GM19351 (cell line): ENCODE measurements around the gene DDN.

ENCODE experiments used
- ATAC-seq: cut with Tn5 transposase; IDR thresholded peaks from one replicate; pipeline ENCODE4 v1.9.1; 2021; ENCODE audit warnings: mild to moderate bottlenecking, moderate library complexity; ENCODE audit not compliant: unreplicated experiment

Gene DDN

GRCh38 chr12:48969160-48969771 is 29.9 kb downstream of the DDN start:
- no peak for ATAC-seq

- ATAC-seq = no peak
Observed at GRCh38 chr12:48968467-48968866, 30.7 kb downstream of the DDN start.

GRCh38 chr12:48967991-48968390 is 31.2 kb downstream of the DDN start:
- ATAC-seq = no peak

GRCh38 chr12:48966177-48966895 is 32.8 kb downstream of the DDN start:
- no peak for ATAC-seq

- no peak for ATAC-seq
Observed at GRCh38 chr12:48965298-48965838, 33.8 kb downstream of the DDN start.

GRCh38 chr12:48961801-48962200 is 37.4 kb downstream of the DDN start:
- no peak for ATAC-seq

GRCh38 chr12:48961331-48961730 is 37.8 kb downstream of the DDN start:
- ATAC-seq = no peak

- no peak for ATAC-seq
Observed at GRCh38 chr12:48960834-48961233, 38.3 kb downstream of the DDN start.

- no peak for ATAC-seq
Observed at GRCh38 chr12:48958049-48958388, 41.2 kb downstream of the DDN start.

GRCh38 chr12:48957141-48958048 is 41.8 kb downstream of the DDN start, which contains the start of gene ARF3:
Gene ARF3, minus strand, starts transcription at chr12:48957487. Its CDS starts 16,392 bp downstream, at chr12:48941095.
- ATAC-seq = peak; percentile 91

- peak; percentile 30 for ATAC-seq
Observed at GRCh38 chr12:48956279-48957140, 42.7 kb downstream of the DDN start.

- ATAC-seq = no peak
Observed at GRCh38 chr12:48954841-48955501, 44.2 kb downstream of the DDN start.

GRCh38 chr12:48954061-48954460 is 45.1 kb downstream of the DDN start:
- no peak for ATAC-seq

- no peak for ATAC-seq
Observed at GRCh38 chr12:48952691-48953090, 46.5 kb downstream of the DDN start.

- ATAC-seq = no peak
Observed at GRCh38 chr12:48947727-48948126, 51.4 kb downstream of the DDN start.

GRCh38 chr12:48946943-48947342 is 52.2 kb downstream of the DDN start:
- no peak for ATAC-seq

GRCh38 chr12:48946205-48946604 is 53.0 kb downstream of the DDN start:
- ATAC-seq = no peak
